OCI-LY1 (cell line): ENCODE results near the gene ANKDD1A.

Source experiments
- CTCF ChIP-seq: fragments of 200-600 bp; sonication (generic), shearing (Covaris generic); IDR thresholded peaks from 2 replicates; pipeline ENCODE4 v1.5.1; 2017; ENCODE audit warnings: mild to moderate bottlenecking, antibody characterized with exemption, low read length, moderate library complexity, mixed read lengths
- EZH2 ChIP-seq: fragments of 200-600 bp; sonication (generic), shearing (Covaris generic); IDR thresholded peaks from 2 replicates; pipeline ENCODE4 v1.8.0; 2017; ENCODE audit warnings: borderline replicate concordance, mixed run types, mild to moderate bottlenecking, antibody characterized with exemption, low read length, moderate library complexity, mixed read lengths

- TF ChIP-seq CTCF (no peak), EZH2 (no peak)
Observed at GRCh38 chr15:64982472-64982871, 70.8 kb downstream of the ANKDD1A start.
